Measurements from ENCODE around the gene EXOC3.
"Not testable (repeated sequence)": the region's sequence is repeated elsewhere in the genome, so short reads cannot be mapped to it uniquely, and the experiment has no call there.

EXOC3 gene

GRCh38 chr5:502325-503079 lies 59.5 kb downstream of the EXOC3 start:
- DNase-seq (ENCODE audit: low read depth in 2 of 2): no peak

GRCh38 chr5:504326-505154 lies 61.6 kb downstream of the EXOC3 start:
- no peak for DNase-seq (ENCODE audit: low read depth in 2 of 2)

- DNase-seq (ENCODE audit: low read depth in 2 of 2): no peak
These were observed 63.1 kb downstream of the EXOC3 start for GRCh38 chr5:505951-506525.

- not testable (repeated sequence) for DNase-seq (ENCODE audit: low read depth in 2 of 2)
These were observed 65.1 kb downstream of the EXOC3 start for GRCh38 chr5:507986-508575.

- no peak for DNase-seq (ENCODE audit: low read depth in 2 of 2)
These were observed 66.7 kb downstream of the EXOC3 start for GRCh38 chr5:509611-510185.

- no peak for DNase-seq (ENCODE audit: low read depth in 2 of 2)
These were observed 67.5 kb downstream of the EXOC3 start for GRCh38 chr5:510521-510920.

GRCh38 chr5:511476-511875 lies 68.5 kb downstream of the EXOC3 start:
- no peak for DNase-seq (ENCODE audit: low read depth in 2 of 2)

GRCh38 chr5:513216-514100 lies 70.5 kb downstream of the EXOC3 start:
- DNase-seq (ENCODE audit: low read depth in 2 of 2): no peak

- no peak for DNase-seq (ENCODE audit: low read depth in 2 of 2)
These were observed 71.1 kb downstream of the EXOC3 start for GRCh38 chr5:514101-514485.

GRCh38 chr5:514673-515072 lies 71.7 kb downstream of the EXOC3 start:
- no peak for DNase-seq (ENCODE audit: low read depth in 2 of 2)

- DNase-seq (ENCODE audit: low read depth in 2 of 2): no peak
These were observed 72.4 kb downstream of the EXOC3 start for GRCh38 chr5:515273-515836.

GRCh38 chr5:516338-516925 lies 73.5 kb downstream of the EXOC3 start:
- DNase-seq (ENCODE audit: low read depth in 2 of 2): no peak
